Measurements from ENCODE around the gene FOXC2.

The FOXC2 gene

DNA sequence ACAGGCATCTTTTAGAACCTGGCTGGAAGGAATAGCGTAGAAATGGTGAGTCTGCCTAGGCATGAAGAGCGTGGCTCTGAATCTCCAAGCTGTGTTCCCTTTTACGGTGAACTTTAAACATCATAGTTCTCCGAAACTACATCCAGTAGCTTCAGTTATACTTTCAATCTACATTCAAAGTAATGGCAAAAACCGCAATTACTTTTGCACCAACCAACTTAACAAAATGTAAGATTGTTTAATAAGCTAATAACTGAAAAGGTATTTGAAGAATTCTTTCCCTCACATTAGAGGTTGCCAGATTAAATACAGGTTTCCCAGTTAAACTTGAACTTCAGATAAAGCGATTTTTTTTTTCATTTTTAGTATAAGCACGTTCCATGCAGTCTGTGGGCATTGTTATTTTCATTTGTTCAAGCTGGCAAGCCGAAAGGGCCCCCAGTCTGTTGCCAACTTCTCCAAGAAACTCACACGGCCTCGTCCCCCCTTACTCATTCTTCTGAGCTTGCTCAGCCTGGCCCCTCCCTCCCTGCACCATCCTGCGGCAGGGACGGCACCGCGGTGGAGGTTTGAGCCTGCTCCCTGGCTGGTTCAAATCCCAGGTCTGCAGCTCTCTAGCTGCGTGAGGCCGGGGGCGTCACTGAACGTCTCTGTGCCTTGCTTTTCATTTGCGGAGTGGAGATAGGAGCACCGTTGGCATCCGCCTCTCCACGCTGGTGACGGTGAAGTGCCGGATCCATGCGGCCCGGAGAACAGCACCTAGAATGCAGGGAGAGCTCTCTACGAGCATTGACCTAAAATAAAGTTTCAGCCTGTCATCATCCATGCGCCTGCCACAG lies 8.1 kb upstream of the FOXC2 start:
- DNase-seq: no peak

DNA sequence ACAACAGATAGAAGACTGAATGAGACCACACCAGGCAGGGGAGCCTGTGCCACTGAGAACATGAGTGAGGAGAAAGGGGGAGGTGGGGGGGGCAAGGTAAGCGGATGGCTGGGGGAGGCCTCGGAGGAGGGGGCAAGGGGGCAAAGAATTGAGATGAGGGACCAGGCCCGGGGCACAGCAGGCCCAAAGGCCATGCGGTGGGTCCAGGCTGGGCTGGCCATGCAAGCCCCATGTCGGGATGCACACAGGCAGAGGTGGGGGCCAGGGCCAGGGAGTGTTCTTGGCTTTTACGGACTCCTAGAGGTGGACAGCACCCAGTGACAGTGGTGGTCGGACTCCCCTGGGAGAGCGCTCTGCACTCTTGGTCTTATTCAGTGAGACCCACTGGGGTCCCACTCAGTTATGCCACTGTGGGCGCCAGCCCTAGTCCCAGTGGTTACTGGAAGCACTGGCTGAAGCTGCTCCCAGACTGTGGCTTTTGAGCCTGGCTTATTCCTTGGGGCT lies 6.8 kb upstream of the FOXC2 start:
- no peak for DNase-seq

- no peak for DNase-seq
Measured at GRCh38 chr16:86562356-86562755, 4.3 kb upstream of the FOXC2 start.

DNA sequence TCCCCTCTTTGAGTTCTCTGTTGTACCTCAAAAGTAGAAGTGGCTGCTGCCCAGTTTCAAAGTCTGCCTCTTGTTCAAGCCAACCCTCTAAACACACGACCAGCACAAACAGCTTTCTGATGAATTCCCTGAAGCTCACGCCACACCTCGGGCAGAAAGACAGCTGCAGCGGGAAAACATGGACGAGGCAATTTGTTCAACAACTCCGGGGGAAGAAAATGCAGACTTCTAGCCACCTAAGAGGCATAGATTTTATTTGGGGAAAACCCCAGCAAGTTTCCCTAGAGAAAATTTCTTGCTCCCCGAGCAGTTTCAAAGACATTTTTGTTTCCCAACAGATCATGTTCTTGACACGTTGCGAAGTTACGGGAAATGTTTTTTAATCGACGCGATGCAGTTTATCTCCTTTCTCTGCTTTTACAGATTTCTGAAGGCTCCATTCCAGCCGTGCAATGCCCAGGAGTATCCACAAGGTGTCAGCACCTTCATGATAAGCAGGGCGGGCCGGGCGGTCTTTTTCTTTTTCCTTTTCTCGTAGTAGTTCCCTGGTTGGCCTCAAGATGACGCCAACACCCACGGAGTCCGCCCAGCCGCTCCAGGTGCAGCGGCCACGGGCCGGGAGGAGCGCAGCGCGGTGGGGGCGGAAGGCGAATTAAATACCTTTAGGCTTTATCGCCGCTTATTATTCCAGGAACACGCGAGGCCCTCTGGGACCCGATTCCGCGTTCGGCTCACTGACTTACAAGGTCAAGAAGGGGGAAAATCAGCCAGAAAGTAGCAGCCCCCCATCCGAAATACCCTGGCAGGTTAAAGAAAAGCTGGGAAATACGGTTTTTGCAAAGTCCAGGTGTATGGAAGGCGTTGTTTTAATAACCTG lies 2.9 kb upstream of the FOXC2 start:
- peak; percentile 84 for DNase-seq

GRCh38 chr16:86565181-86565631 lies 1.4 kb upstream of the FOXC2 start:
- DNase-seq: no peak

GRCh38 chr16:86565644-86566511 lies 751 bp upstream of the FOXC2 start:
- no peak for DNase-seq

DNA sequence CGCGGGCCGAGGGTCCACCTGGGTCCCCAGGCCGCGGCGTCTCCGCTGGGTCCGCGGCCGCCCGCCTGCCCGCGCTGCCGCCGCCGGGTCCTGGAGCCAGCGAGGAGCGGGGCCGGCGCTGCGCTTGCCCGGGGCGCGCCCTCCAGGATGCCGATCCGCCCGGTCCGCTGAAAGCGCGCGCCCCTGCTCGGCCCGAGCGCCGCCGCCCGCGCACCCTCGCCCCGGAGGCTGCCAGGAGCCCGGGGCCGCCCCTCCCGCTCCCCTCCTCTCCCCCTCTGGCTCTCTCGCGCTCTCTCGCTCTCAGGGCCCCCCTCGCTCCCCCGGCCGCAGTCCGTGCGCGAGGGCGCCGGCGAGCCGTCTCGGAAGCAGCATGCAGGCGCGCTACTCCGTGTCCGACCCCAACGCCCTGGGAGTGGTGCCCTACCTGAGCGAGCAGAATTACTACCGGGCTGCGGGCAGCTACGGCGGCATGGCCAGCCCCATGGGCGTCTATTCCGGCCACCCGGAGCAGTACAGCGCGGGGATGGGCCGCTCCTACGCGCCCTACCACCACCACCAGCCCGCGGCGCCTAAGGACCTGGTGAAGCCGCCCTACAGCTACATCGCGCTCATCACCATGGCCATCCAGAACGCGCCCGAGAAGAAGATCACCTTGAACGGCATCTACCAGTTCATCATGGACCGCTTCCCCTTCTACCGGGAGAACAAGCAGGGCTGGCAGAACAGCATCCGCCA lies 504 bp downstream of the FOXC2 start:
- DNase-seq: no peak

DNA sequence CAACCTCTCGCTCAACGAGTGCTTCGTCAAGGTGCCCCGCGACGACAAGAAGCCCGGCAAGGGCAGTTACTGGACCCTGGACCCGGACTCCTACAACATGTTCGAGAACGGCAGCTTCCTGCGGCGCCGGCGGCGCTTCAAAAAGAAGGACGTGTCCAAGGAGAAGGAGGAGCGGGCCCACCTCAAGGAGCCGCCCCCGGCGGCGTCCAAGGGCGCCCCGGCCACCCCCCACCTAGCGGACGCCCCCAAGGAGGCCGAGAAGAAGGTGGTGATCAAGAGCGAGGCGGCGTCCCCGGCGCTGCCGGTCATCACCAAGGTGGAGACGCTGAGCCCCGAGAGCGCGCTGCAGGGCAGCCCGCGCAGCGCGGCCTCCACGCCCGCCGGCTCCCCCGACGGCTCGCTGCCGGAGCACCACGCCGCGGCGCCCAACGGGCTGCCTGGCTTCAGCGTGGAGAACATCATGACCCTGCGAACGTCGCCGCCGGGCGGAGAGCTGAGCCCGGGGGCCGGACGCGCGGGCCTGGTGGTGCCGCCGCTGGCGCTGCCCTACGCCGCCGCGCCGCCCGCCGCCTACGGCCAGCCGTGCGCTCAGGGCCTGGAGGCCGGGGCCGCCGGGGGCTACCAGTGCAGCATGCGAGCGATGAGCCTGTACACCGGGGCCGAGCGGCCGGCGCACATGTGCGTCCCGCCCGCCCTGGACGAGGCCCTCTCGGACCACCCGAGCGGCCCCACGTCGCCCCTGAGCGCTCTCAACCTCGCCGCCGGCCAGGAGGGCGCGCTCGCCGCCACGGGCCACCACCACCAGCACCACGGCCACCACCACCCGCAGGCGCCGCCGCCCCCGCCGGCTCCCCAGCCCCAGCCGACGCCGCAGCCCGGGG lies 1.3 kb downstream of the FOXC2 start:
- no peak for DNase-seq

GRCh38 chr16:86568677-86569623 lies 2.3 kb downstream of the FOXC2 start:
- DNase-seq: no peak

DNA sequence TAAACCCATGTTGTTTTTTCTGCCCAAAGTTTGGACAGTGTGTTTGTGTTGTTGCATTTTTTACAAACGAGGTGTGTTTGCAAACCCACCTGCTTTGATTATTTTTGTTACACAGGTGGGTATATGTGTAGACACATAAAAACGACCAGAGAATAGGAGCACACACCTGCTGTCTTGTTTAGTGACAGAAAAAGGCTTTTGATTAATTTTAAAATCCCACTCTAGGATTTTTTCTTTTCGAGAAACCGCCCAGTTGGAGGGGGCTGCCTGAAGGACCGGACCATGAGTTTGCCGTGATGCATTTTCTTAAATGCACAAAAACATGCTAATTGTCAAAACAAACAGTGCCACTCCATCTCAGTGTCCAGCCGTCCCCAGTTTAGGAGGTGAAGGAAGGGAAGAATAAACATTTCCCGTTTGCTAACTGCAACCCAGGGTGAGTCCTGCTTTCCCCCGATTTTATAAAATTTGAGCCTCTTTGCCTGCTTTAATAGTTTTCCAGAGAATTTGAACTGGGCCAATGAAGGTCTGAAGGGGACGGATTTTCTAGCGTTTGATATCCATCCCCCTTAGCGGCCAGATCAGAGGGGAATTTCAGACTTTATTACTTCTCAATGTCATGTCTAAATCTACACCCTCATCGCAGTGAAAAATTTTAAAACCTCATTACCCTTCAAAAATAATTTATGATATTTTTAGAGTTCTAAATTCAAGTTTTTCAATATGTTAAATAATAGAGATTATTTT lies 3.2 kb downstream of the FOXC2 start:
- no peak for DNase-seq

- no peak for DNase-seq
Measured at GRCh38 chr16:86570558-86571529, 4.2 kb downstream of the FOXC2 start.

DNA sequence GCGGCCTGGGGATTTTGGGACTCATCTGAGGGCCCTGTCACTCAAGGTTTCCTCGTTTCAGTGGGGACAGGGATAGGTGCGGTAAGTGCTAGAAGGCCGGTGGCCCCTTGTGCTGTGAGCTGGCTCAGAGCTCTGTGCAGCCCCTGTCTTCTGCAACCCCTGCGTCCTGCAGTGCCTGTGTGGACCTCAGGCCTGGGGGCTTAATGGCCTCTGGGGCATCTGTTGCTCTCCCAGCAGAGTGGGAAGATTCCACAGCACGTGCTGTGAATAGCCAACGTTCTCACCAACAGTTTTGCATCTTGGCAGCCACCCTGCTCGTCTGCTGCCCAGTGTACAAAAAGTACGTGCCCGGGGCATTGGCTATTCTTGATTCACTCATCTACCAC lies 4.9 kb downstream of the FOXC2 start:
- DNase-seq: no peak

GRCh38 chr16:86572041-86572521 lies 5.5 kb downstream of the FOXC2 start:
- no peak for DNase-seq

DNA sequence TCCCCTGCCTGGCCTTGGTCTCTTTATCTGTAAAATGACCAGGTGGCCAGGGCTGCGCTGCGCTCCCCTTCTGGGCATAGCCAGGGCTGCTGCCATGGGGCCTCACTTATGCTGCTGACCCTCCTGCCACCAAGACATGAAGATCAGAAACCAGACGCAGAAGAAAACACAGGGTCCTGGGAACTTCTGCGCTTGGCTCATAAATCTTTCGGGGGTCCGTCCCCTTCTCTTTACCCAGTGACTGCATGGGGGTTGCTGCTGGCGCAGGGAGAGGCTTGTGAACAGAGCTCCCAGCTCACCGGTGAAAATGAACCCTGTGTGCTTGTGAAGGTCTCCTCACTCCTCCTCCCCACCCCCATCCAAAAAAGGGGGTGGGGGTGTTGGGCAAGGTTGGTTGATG lies 6.0 kb downstream of the FOXC2 start:
- no peak for DNase-seq

DNA sequence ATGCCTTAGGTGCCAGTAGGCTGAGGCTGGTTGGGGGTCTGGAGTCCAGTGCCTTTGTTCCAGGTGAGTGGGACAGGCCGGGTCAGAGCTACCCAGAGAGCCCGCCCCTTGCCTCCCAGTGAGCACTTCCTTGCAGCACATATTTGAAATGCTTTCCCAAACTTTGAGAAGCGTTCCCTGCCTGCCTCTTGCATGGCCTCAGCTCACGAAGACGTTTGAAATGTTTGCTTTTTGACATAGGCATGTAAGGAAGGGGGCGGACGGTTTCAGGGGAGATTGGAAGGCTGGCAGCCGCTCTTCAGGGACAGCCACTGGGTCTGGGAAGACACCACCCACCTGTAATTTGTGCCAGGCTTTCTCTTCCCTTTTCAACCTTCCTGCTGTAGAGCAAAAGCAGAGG lies 6.6 kb downstream of the FOXC2 start:
- DNase-seq: no peak

DNA sequence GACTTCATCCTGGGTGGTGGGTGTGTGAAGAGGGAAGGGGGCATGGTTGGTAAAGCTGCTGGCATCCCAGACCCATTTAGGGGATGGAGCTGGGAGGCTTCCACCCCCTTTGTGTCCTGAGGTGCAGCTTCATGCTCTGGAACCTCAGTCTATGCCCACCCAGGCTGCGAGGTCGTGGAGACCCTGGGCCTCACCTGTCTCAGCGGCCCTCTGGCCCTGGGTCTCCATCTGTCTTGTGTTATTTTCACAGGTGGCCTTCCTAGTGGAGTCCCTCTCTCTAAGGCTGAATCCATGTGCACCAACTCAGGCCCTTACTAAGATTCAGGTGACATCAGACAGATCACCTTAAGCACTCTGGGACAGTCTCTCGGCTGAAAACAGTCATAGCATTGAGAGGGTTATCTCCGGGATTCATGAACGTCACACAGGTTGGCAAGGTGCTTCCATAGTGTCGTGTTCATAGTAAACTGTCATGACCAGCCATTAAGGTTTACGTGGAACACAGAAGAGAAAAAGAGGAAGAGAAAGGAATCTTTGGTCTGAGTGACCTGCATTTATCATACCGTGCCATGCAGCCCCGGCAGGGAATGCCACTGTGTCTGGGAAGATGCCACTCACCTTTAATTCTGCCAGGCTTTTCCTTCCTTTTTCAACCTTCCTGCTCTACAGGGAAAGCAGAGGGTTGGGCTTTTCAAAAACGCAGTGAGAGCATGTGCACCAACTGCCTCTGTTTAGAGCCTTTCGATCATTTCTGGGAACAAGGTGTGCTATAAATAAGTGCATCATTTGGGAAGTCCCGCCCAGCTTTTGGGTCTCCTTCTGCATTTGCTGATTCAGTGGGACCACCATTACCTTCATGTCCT lies 7.2 kb downstream of the FOXC2 start:
- no peak for DNase-seq

DNA sequence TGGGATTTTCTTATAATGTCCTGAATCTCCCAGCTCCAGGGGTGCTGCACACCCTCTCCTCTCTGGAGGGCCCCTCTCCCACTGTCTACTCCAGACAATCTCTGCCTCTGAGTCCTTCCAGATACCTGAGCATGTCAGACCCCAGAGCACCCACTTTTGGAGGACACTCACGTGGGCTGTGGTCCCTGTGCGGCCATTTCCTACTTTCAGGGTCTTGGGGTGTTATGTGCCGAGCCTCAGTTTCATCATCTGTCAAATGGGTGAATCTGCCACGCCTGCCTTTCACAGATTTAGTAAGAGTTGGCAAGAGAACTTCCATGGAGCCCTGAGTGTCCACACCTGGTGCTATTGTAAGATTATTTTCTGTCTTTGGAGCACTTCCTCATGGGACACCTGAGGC lies 8.0 kb downstream of the FOXC2 start:
- DNase-seq: no peak
